Gastrocnemius medialis (tissue), 4 donors: ENCODE data around the gene CDK17. TPM values are rescaled to one million over a fixed set of nuclear protein-coding genes. Genes with fewer than 3 reads are reported as not detected.

Source experiments
- ATAC-seq, 2 donors: fragments of 150-250 bp; one replicate each; pipeline ENCODE4 v1.9.1; 2016
- DNase-seq, 2 donors: peaks; one replicate each; pipeline ENCODE4 v3.0.0-alpha.2; 2019
- H3K27ac ChIP-seq, 4 donors: fragments of 200-600 bp; sonication (generic); 1 replicate in 1 of 4; 2 replicates in 3 of 4; pipeline ENCODE4 v1.5.1; 2016 to 2018; ENCODE audit warnings: mild to moderate bottlenecking in 2 of 4, moderate library complexity in 1 of 4
- H3K27me3 ChIP-seq, 3 donors: fragments of 200-600 bp; sonication (generic) in 2 of 3; 1 replicate in 1 of 3; 2 replicates in 2 of 3; pipeline versions ENCODE4 v1.5.1 to v1.6.0; 2016 to 2019; ENCODE audit warnings: mild to moderate bottlenecking in 1 of 3, moderate library complexity in 1 of 3
- H3K36me3 ChIP-seq, 2 donors: fragments of 200-600 bp; sonication (generic) in 1 of 2; one replicate each; pipeline ENCODE4 v1.5.1; 2017 to 2018
- H3K4me1 ChIP-seq, 2 donors: fragments of 200-600 bp; sonication (generic) in 1 of 2; one replicate each; pipeline ENCODE4 v1.5.1; 2016 to 2017; ENCODE audit warnings: mild to moderate bottlenecking in 2 of 2
- H3K4me3 ChIP-seq, 4 donors: fragments of 200-600 bp; sonication (generic) in 3 of 4; 1 replicate in 1 of 4; 2 replicates in 3 of 4; pipeline ENCODE4 v1.5.1; 2016 to 2019; ENCODE audit warnings: mild to moderate bottlenecking in 2 of 4
- H3K9me3 ChIP-seq, 3 donors: fragments of 200-600 bp; sonication (generic) in 2 of 3; 1 replicate in 1 of 3; 2 replicates in 2 of 3; pipeline ENCODE4 v1.5.1; 2016 to 2019
- CTCF ChIP-seq, 5 experiments: fragments of 450-650 bp in 3 of 5; fragments of 200-600 bp in 2 of 5; sonication (generic) in 2 of 5; IDR thresholded peaks in 4 of 5; conservative IDR thresholded peaks in 1 of 5; 1 replicate in 4 of 5; 2 replicates in 1 of 5; pipeline ENCODE4 v1.5.1; 2016 to 2019; ENCODE audit warnings: antibody characterized with exemption in 5 of 5, mild to moderate bottlenecking in 3 of 5, moderate library complexity in 3 of 5
- POLR2A ChIP-seq, 2 donors: fragments of 450-650 bp; IDR thresholded peaks; one replicate each; pipeline ENCODE4 v1.6.1; 2017; ENCODE audit warnings: antibody characterized with exemption in 2 of 2, mild to moderate bottlenecking in 2 of 2, moderate library complexity in 2 of 2
- in situ Hi-C, 4 donors: fragments of 200-750 bp; cut with MboI; loops; one replicate each; pipeline versions ENCODE4 v1.15.0 to v1.8.0; 2017; ENCODE audit warnings: low sequenced_read_pairs in 4 of 4
- intact Hi-C: fragments of 100-400 bp; cut with DNase I; formaldehyde crosslinking; loops from one replicate; pipeline ENCODE4 v1.15.1; 2023; ENCODE audit warnings: low total_unique reads
- total RNA-seq, 4 donors: library from RNA; depleted of rRNA; stranded (reverse); fragments of >200 nt; gene quantifications; one replicate each; pipeline versions ENCODE4 v1.1.0 to v1.2.3, GENCODE V29; 2016

CDK17 gene
- total RNA-seq, 4 donors from 2014 or later, result 10.9 to 25.1 (median 20.9) TPM

- no peak for TF ChIP-seq CTCF (IDR thresholded peaks at IDR 0.05 in 4 of 5, conservative IDR thresholded peaks at IDR 0.05 in 1 of 5)
- Histone ChIP-seq H3K36me3 (no peaks in the 10 kb centered on the region), H3K9me3 (no peaks in the 10 kb centered on the region), H3K27ac (peak overlapping the region in 3 of 4 donors; percentile 40 to 69 (median 67)), H3K4me3 (no peak overlapping the region), H3K4me1 (peaks cover 12 to 43% of the 10 kb centered on the region in 2 donors), H3K27me3 (peaks cover 9 to 15% (median 9%) of the 10 kb centered on the region in 3 donors)
- ATAC-seq (no peak), DNase-seq (no peak)
- in situ Hi-C loops (no loop called here), intact Hi-C loops (no loop called here)
These were observed 158.8 kb downstream of the CDK17 start for GRCh38 chr12:96241431-96241830.

GRCh38 chr12:96240656-96241055 is 159.6 kb downstream of the CDK17 start:
- Histone ChIP-seq H3K9me3 (no peaks in the 10 kb centered on the region), H3K4me1 (peaks cover 20 to 48% of the 10 kb centered on the region in 2 donors), H3K36me3 (no peaks in the 10 kb centered on the region), H3K27me3 (peaks cover 9 to 15% (median 13%) of the 10 kb centered on the region in 3 donors), H3K4me3 (no peak overlapping the region), H3K27ac (peak overlapping the region in 3 of 4 donors; percentile 0 to 69 (median 40))
- intact Hi-C loops (no loop called here), in situ Hi-C loops (no loop called here)
- DNase-seq (no peak), ATAC-seq (no peak)
- TF ChIP-seq POLR2A (IDR thresholded peaks at IDR 0.05), result no peak
- no peak for TF ChIP-seq CTCF (IDR thresholded peaks at IDR 0.05 in 4 of 5, conservative IDR thresholded peaks at IDR 0.05 in 1 of 5)

- TF ChIP-seq POLR2A (IDR thresholded peaks at IDR 0.05), result no peak
- TF ChIP-seq CTCF (IDR thresholded peaks at IDR 0.05 in 4 of 5, conservative IDR thresholded peaks at IDR 0.05 in 1 of 5), result no peak
- Histone ChIP-seq H3K4me1 (peaks cover 26 to 51% of the 10 kb centered on the region in 2 donors), H3K36me3 (no peaks in the 10 kb centered on the region), H3K4me3 (no peak overlapping the region), H3K27ac (peak overlapping the region in 2 of 4 donors; percentile 22 to 69), H3K9me3 (no peaks in the 10 kb centered on the region), H3K27me3 (peaks cover 9 to 15% (median 13%) of the 10 kb centered on the region in 3 donors)
- intact Hi-C loops, result loop anchor here (10.0 kb wide), 1 partner anchor 385 kb away; the partner anchor contains the start of gene SNRPF
- in situ Hi-C loops, result no loop called here
- DNase-seq, result no peak
- ATAC-seq, result no peak
These were observed 160.3 kb downstream of the CDK17 start for GRCh38 chr12:96239711-96240635.

- no peak for TF ChIP-seq POLR2A (IDR thresholded peaks at IDR 0.05)
- no peak for TF ChIP-seq CTCF (IDR thresholded peaks at IDR 0.05 in 4 of 5, conservative IDR thresholded peaks at IDR 0.05 in 1 of 5)
- peaks cover 9 to 15% (median 13%) of the 10 kb centered on the region in 3 donors for H3K27me3 ChIP-seq
- no peak for DNase-seq
- in situ Hi-C loops, result no loop called here
- H3K27ac ChIP-seq, result peak overlapping the region in 3 of 4 donors; percentile 60 to 69 (median 69)
- intact Hi-C loops, result loop anchor here (10.0 kb wide), 1 partner anchor 384 kb away; the partner anchor contains the start of gene SNRPF
- no peaks in the 10 kb centered on the region for H3K36me3 ChIP-seq
- no peak overlapping the region for H3K4me3 ChIP-seq
- peaks cover 40 to 61% of the 10 kb centered on the region in 2 donors for H3K4me1 ChIP-seq
- H3K9me3 ChIP-seq, result no peaks in the 10 kb centered on the region
- ATAC-seq, result no peak
These were observed 161.7 kb downstream of the CDK17 start for GRCh38 chr12:96238336-96239047.
